Neural cell (in vitro differentiated cells): ENCODE results near the gene PRKCA. TPM values are rescaled to one million over a fixed set of nuclear protein-coding genes. Genes with fewer than 3 reads are reported as not detected.
A peak's percentile ranks its signal among the peaks of the same experiment; 100 is the strongest.

Experiments used
- H2AFZ ChIP-seq: fragments of 200-600, 300-800 bp; sonication (generic), shearing (Covaris generic); 2 replicates; pipeline ENCODE4 v1.6.0; 2014; ENCODE audit warnings: low read depth, mild to moderate bottlenecking, antibody characterized with exemption, low read length, moderate library complexity
- H3F3A ChIP-seq: fragments of 200-600 bp; shearing (Covaris generic); 2 replicates; pipeline ENCODE4 v1.6.1; 2016; ENCODE audit warnings: mild to moderate bottlenecking, moderate library complexity, mixed read lengths, antibody characterized with exemption, low read length; ENCODE audit not compliant: insufficient read depth, poor library complexity, severe bottlenecking
- H3K27ac ChIP-seq: fragments of 200-600, 300-800 bp; sonication (generic), shearing (Covaris generic); 2 replicates; pipeline ENCODE4 v1.5.1; 2014; ENCODE audit warnings: mild to moderate bottlenecking, low read length, moderate library complexity
- H3K27me3 ChIP-seq: fragments of 300-800, 200-600 bp; sonication (generic), shearing (Covaris generic); 2 replicates; pipeline ENCODE4 v1.6.0; 2014; ENCODE audit warnings: mild to moderate bottlenecking, low read depth, low read length, moderate library complexity; ENCODE audit not compliant: insufficient read depth
- H3K36me3 ChIP-seq: fragments of 300-800, 200-600 bp; sonication (generic), shearing (Covaris generic); 2 replicates; pipeline ENCODE4 v1.5.1; 2014; ENCODE audit warnings: mild to moderate bottlenecking, antibody characterized with exemption, low read length, moderate library complexity; ENCODE audit not compliant: insufficient read depth
- H3K4me2 ChIP-seq: fragments of 300-800, 200-600 bp; sonication (generic), shearing (Covaris generic); 2 replicates; pipeline ENCODE4 v1.6.0; 2014; ENCODE audit warnings: mild to moderate bottlenecking, low read length
- H3K4me3 ChIP-seq: fragments of 300-800, 200-600 bp; sonication (generic), shearing (Covaris generic); 2 replicates; pipeline ENCODE4 v1.5.1; 2014; ENCODE audit warnings: mild to moderate bottlenecking, low read length, moderate library complexity
- H3K79me2 ChIP-seq: fragments of 200-600 bp; shearing (Covaris generic); replicated peaks from 2 replicates; pipeline ENCODE4 v1.6.0; 2014; ENCODE audit warnings: mild to moderate bottlenecking, low read length, moderate library complexity; ENCODE audit not compliant: insufficient read depth
- H3K9ac ChIP-seq: fragments of 300-800, 200-600 bp; sonication (generic), shearing (Covaris generic); 2 replicates; pipeline ENCODE4 v1.6.1; 2016; ENCODE audit warnings: mild to moderate bottlenecking, low read length, mixed read lengths
- H3K9me2 ChIP-seq: fragments of 200-600 bp; shearing (Covaris generic); 2 replicates; pipeline ENCODE4 v1.6.1; 2016; ENCODE audit warnings: mild to moderate bottlenecking, low read length, mixed read lengths; ENCODE audit not compliant: insufficient read depth
- H3K9me3 ChIP-seq: fragments of 200-600, 300-800 bp; sonication (generic), shearing (Covaris generic); 2 replicates; pipeline ENCODE4 v1.6.1; 2016; ENCODE audit warnings: mild to moderate bottlenecking, mixed run types, low read length, moderate library complexity, mixed read lengths
- H4K20me1 ChIP-seq: fragments of 200-600 bp; shearing (Covaris generic); 2 replicates; pipeline ENCODE4 v1.6.1; 2016; ENCODE audit warnings: mild to moderate bottlenecking, mixed run types; ENCODE audit not compliant: insufficient read depth
- CTCF ChIP-seq: fragments of 450-650 bp; IDR thresholded peaks from 2 replicates; pipeline ENCODE4 v1.5.1; 2014; ENCODE audit warnings: antibody characterized with exemption, mild to moderate bottlenecking, moderate library complexity; ENCODE audit not compliant: poor library complexity, severe bottlenecking
- EP300 ChIP-seq: fragments of 450-650 bp; conservative IDR thresholded peaks from 2 replicates; pipeline ENCODE4 v1.6.1; 2014; ENCODE audit warnings: antibody characterized with exemption, mild to moderate bottlenecking, moderate library complexity; ENCODE audit not compliant: poor library complexity, severe bottlenecking
- EZH2 ChIP-seq: fragments of 200-600, 300-800 bp; shearing (Covaris generic), sonication (generic); IDR thresholded peaks from 2 replicates; pipeline ENCODE4 v1.6.1; 2014; ENCODE audit warnings: antibody characterized with exemption, low read length, borderline replicate concordance, mild to moderate bottlenecking; ENCODE audit not compliant: insufficient read depth, poor library complexity, severe bottlenecking
- MXI1 ChIP-seq: fragments of 450-650 bp; conservative IDR thresholded peaks from 2 replicates; pipeline ENCODE4 v1.6.1; 2014; ENCODE audit warnings: antibody characterized with exemption, mild to moderate bottlenecking; ENCODE audit not compliant: poor library complexity, severe bottlenecking
- POLR2AphosphoS5 ChIP-seq: IDR thresholded peaks from 2 replicates; pipeline ENCODE4 v1.6.1; 2012
- RAD21 ChIP-seq: fragments of 450-650 bp; conservative IDR thresholded peaks from 2 replicates; pipeline ENCODE4 v1.6.1; 2014; ENCODE audit warnings: antibody characterized with exemption, mild to moderate bottlenecking, moderate library complexity
- REST ChIP-seq: IDR thresholded peaks from 2 replicates; pipeline ENCODE4 v1.6.1; 2012; ENCODE audit warnings: borderline replicate concordance
- SMC3 ChIP-seq: fragments of 450-650 bp; conservative IDR thresholded peaks from 2 replicates; pipeline ENCODE4 v1.6.1; 2014; ENCODE audit warnings: antibody characterized with exemption, mild to moderate bottlenecking, moderate library complexity; ENCODE audit not compliant: poor library complexity
- TAF1 ChIP-seq: IDR thresholded peaks from 2 replicates; pipeline ENCODE4 v1.6.1; 2012; ENCODE audit warnings: low read depth
- polyA plus RNA-seq: library from polyadenylated mRNA; depleted of rRNA; stranded (reverse); fragments of >200 nt; gene quantifications from 2 replicates; pipeline ENCODE4 v1.2.3, GENCODE V29; 2014

The PRKCA gene
- polyA plus RNA-seq, 1 donor from 2014 or later, result 5.9 TPM

GRCh38 chr17:66673668-66674276 is 371.4 kb downstream of the PRKCA start:
- Histone ChIP-seq H3K9ac (no peak overlapping the region), H3K27ac (no peak overlapping the region), H4K20me1 (no peaks in the 10 kb centered on the region), H3F3A (no peaks in the 10 kb centered on the region), H2AFZ (no peak overlapping the region), H3K4me2 (no peak overlapping the region), H3K79me2 (no peaks in the 10 kb centered on the region), H3K9me2 (no peaks in the 10 kb centered on the region), H3K9me3 (peaks cover 8% of the 10 kb centered on the region), H3K27me3 (no peaks in the 10 kb centered on the region), H3K36me3 (no peaks in the 10 kb centered on the region), H3K4me3 (no peak overlapping the region)
- TF ChIP-seq RAD21 (peak; percentile 89), SMC3 (peak; percentile 87), CTCF (peak; percentile 82), EP300 (no peak)

GRCh38 chr17:66675273-66675990 is 373.0 kb downstream of the PRKCA start:
- Histone ChIP-seq H3K9me3 (peaks cover 4% of the 10 kb centered on the region), H3K4me2 (no peak overlapping the region), H3K36me3 (no peaks in the 10 kb centered on the region), H3F3A (no peaks in the 10 kb centered on the region), H3K79me2 (no peaks in the 10 kb centered on the region), H3K27ac (no peak overlapping the region), H4K20me1 (no peaks in the 10 kb centered on the region), H3K27me3 (no peaks in the 10 kb centered on the region), H2AFZ (no peak overlapping the region), H3K9ac (no peak overlapping the region), H3K4me3 (no peak overlapping the region), H3K9me2 (no peaks in the 10 kb centered on the region)
- TF ChIP-seq CTCF (no peak), POLR2AphosphoS5 (no peak), REST (no peak), EP300 (no peak), TAF1 (no peak), RAD21 (no peak), SMC3 (no peak), MXI1 (no peak), EZH2 (no peak)
